Thoracic aorta (tissue), 2 donors: ENCODE results near the gene TMA7. TPM values are rescaled to one million over a fixed set of nuclear protein-coding genes. Genes with fewer than 3 reads are reported as not detected.

Experiments used
- ATAC-seq: fragments of 150-250 bp; one replicate; pipeline ENCODE4 v1.8.0; 2017; ENCODE audit warnings: low read depth; ENCODE audit not compliant: insufficient number of reproducible peaks, low FRiP score
- DNase-seq: peaks from one replicate; pipeline ENCODE4 v3.0.0-alpha.2; 2020; ENCODE audit warnings: low spot score
- H3K27ac ChIP-seq, 2 donors: fragments of 200-600 bp; sonication (generic); 1 replicate in 1 of 2; 2 replicates in 1 of 2; pipeline ENCODE4 v1.5.1; 2016; ENCODE audit warnings: mild to moderate bottlenecking in 2 of 2, moderate library complexity in 2 of 2
- H3K27me3 ChIP-seq: fragments of 200-600 bp; sonication (generic); replicated peaks from 2 replicates; pipeline ENCODE4 v1.6.0; 2016; ENCODE audit warnings: mild to moderate bottlenecking; ENCODE audit not compliant: insufficient read depth
- H3K36me3 ChIP-seq: fragments of 200-600 bp; sonication (generic); one replicate; pipeline ENCODE4 v1.5.1; 2016
- H3K4me1 ChIP-seq, 2 donors: fragments of 200-600 bp; sonication (generic); 1 replicate in 1 of 2; 2 replicates in 1 of 2; pipeline versions ENCODE4 v1.5.1 to v1.6.0; 2016; ENCODE audit warnings: low read depth in 2 of 2, mild to moderate bottlenecking in 1 of 2; ENCODE audit not compliant: control insufficient read depth in 1 of 2
- H3K4me3 ChIP-seq: fragments of 200-600 bp; sonication (generic); 2 replicates; pipeline ENCODE4 v1.5.1; 2016; ENCODE audit warnings: mild to moderate bottlenecking
- H3K9me3 ChIP-seq: fragments of 200-600 bp; sonication (generic); 2 replicates; pipeline ENCODE4 v1.5.1; 2016
- total RNA-seq, 2 donors: library from RNA; depleted of rRNA; stranded (reverse); fragments of >200 nt; gene quantifications; one replicate each; pipeline versions ENCODE4 v1.1.0 to v1.2.3, GENCODE V29; 2016
- TF ChIP-seq, protein P1 (sequence below): fragments of 200-600 bp; sonication (generic); IDR thresholded peaks from one replicate; pipeline ENCODE4 v1.5.1; 2019; ENCODE audit warnings: antibody characterized with exemption

The TMA7 gene
- total RNA-seq, 2 donors from 2014 or later: 112 to 164 TPM

DNA sequence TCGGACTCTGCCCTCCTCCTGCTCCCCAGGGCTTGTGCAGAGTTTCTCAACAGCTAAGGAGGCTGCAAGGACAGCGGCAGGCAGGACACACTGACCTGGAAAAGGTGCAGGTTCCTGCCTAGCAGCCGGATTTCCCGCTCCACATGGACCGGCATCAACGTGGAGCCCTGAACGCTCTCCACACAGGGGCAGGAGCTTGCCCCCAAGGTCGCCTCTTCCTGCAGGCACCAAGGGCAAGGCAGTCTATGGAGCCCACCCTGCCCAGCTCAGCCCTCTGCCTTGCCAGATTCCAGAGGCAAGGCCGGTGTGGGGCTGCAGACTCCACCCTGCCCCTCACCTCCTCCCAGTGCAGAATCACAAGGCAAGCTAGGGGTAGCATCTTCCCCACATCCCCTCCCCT, 20.9 kb upstream of the TMA7 start:
- H3K36me3 ChIP-seq: peaks cover 77% of the 10 kb centered on the region
- ATAC-seq: no peak
- no peaks in the 10 kb centered on the region for H3K27me3 ChIP-seq
- no peak for DNase-seq
- H3K27ac ChIP-seq: no peak overlapping the region
- H3K4me1 ChIP-seq: peaks cover 4 to 40% of the 10 kb centered on the region in 2 donors
- no peak overlapping the region for H3K4me3 ChIP-seq
- no peaks in the 10 kb centered on the region for H3K9me3 ChIP-seq
- TF ChIP-seq, protein P1, sequence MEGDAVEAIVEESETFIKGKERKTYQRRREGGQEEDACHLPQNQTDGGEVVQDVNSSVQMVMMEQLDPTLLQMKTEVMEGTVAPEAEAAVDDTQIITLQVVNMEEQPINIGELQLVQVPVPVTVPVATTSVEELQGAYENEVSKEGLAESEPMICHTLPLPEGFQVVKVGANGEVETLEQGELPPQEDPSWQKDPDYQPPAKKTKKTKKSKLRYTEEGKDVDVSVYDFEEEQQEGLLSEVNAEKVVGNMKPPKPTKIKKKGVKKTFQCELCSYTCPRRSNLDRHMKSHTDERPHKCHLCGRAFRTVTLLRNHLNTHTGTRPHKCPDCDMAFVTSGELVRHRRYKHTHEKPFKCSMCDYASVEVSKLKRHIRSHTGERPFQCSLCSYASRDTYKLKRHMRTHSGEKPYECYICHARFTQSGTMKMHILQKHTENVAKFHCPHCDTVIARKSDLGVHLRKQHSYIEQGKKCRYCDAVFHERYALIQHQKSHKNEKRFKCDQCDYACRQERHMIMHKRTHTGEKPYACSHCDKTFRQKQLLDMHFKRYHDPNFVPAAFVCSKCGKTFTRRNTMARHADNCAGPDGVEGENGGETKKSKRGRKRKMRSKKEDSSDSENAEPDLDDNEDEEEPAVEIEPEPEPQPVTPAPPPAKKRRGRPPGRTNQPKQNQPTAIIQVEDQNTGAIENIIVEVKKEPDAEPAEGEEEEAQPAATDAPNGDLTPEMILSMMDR: no peak

DNA sequence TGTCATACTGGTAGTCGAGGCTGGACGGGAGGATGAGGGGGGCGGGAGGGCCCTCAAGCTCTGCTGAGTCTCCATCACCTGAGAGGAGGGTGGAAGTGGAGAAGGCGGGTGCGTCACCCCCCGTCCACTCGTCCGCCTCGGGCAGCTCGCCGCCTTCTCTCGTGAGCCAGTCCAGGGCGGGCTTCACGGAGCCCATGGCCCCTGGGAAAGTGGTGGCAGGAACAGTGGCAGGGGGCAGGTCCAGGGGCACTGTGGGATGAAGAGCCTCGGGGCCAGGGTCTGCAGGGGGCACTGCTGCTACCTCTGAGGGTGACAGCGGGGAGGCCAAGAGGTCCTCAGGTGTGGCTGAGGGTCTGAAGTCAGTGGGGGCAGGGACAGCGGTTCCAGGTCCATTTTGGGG, 20.5 kb upstream of the TMA7 start:
- TF ChIP-seq, protein P1: no peak
- ATAC-seq (no peak), DNase-seq (no peak)
- H3K9me3 ChIP-seq: no peaks in the 10 kb centered on the region
- H3K4me3 ChIP-seq: no peak overlapping the region
- H3K4me1 ChIP-seq: peaks cover 4 to 40% of the 10 kb centered on the region in 2 donors
- H3K27me3 ChIP-seq: no peaks in the 10 kb centered on the region
- H3K27ac ChIP-seq: no peak overlapping the region
- peaks cover 72% of the 10 kb centered on the region for H3K36me3 ChIP-seq

DNA sequence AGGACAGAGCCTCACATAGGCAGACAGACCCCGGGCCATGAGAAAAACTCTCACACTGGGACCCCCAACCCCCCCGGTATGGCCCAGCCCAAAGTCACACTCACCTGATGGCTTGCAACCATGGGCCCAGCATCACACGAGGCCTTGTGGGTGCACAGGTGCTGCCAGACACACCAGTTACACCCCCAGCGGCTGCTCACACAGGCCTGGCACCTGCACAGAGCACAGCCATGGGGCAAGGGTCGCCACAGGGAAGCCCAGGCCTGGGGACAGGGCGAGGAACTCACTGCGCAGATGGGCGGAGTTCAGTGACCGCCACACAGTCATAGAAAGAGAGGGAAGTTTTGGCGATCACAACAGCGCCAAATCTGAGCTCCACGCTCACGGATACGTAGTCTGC, 19.5 kb upstream of the TMA7 start:
- Histone ChIP-seq H3K36me3 (peaks cover 63% of the 10 kb centered on the region), H3K27ac (no peak overlapping the region), H3K9me3 (no peaks in the 10 kb centered on the region), H3K4me1 (peaks cover 13 to 41% of the 10 kb centered on the region in 2 donors), H3K4me3 (no peak overlapping the region), H3K27me3 (no peaks in the 10 kb centered on the region)
- TF ChIP-seq, protein P1: no peak
- no peak for ATAC-seq
- DNase-seq: no peak

DNA sequence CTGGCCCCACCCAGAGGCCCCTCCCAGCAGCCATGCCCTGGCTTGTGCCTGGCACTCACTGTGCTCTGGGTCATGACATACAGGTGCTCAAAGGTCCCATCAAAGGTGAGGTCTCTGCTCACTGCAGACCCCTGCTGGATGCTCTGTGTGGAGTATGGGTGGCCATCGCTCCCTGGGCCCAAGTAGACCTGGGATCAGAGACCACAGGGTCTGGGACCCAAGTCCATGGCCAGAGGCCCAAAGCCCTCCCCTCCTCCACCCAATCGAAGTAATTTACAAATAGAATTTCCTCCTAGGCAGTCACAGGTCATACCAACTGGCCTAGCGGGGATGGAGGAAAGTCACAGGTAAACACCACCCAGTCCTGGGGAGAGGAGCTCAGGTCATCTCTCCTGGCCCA, 17.8 kb upstream of the TMA7 start:
- Histone ChIP-seq H3K27ac (peak overlapping the region in 1 of 2 donors; percentile 21), H3K36me3 (peaks cover 47% of the 10 kb centered on the region), H3K4me3 (no peak overlapping the region), H3K4me1 (peaks cover 26 to 58% of the 10 kb centered on the region in 2 donors), H3K27me3 (no peaks in the 10 kb centered on the region), H3K9me3 (no peaks in the 10 kb centered on the region)
- no peak for DNase-seq
- no peak for ATAC-seq
- TF ChIP-seq, protein P1: no peak

DNA sequence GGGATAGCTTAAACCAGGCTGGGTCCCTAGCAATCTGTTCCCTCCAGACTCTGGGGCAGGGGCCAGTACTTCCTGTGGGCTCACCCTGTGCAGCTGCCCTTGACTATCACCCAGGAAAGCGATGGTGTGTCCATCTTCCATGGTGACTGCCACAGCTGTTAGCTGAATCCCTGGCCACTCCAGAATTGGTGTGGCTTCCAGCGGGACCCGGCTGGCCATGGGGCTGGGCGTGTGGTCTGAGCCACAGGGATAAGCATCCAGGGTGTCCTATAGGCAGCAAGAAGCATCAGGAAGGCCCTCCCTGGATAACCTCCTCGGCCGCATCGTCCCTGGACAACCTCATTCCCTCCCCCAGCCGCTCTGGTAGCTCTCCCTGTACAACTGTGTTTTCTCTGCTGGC, 17.4 kb upstream of the TMA7 start:
- no peaks in the 10 kb centered on the region for H3K27me3 ChIP-seq
- no peak overlapping the region for H3K4me3 ChIP-seq
- TF ChIP-seq, protein P1: no peak
- DNase-seq: no peak
- H3K4me1 ChIP-seq: peaks cover 29 to 62% of the 10 kb centered on the region in 2 donors
- peaks cover 42% of the 10 kb centered on the region for H3K36me3 ChIP-seq
- ATAC-seq: no peak
- H3K27ac ChIP-seq: no peak overlapping the region
- H3K9me3 ChIP-seq: no peaks in the 10 kb centered on the region
